ENCODE measurements around the gene UGT1A10. TPM values are rescaled to one million over a fixed set of nuclear protein-coding genes. Genes with fewer than 3 reads are reported as not detected.
"Not testable (repeated sequence)": the region's sequence is repeated elsewhere in the genome, so short reads cannot be mapped to it uniquely, and the experiment has no call there.

UGT1A10 gene
- total and polyA plus RNA-seq, 2 donors (not counting 3 experiments of a cell fraction or from before 2014, with no cell fraction given): not detected

- no TSS peak for BruUV-seq (replicated peaks)
- Histone ChIP-seq H3K27me3 (ENCODE audit: control insufficient read depth in 2 of 2, insufficient read depth in 2 of 2, low read length in 2 of 2) (no peaks in the 10 kb centered on the region), H3K9me1 (replicated peaks; ENCODE audit: control insufficient read depth, extremely low read depth, insufficient read depth, low read length) (no peaks in the 10 kb centered on the region), H3K4me1 (ENCODE audit: control insufficient read depth, extremely low read depth, insufficient read depth, low read length) (no peaks in the 10 kb centered on the region), H3K27ac (ENCODE audit: insufficient read depth, low read depth, low read length) (no peak overlapping the region), H3K4me2 (ENCODE audit: insufficient read depth, low read length) (no peak overlapping the region), H2AFZ (ENCODE audit: low read depth, low read length) (no peak overlapping the region), H3K4me3 (replicated peaks in 1 of 3; ENCODE audit: insufficient read depth in 1 of 3, low read depth in 1 of 3, low read length in 3 of 3) (no peak overlapping the region), H3K79me2 (ENCODE audit: control insufficient read depth, insufficient read depth, low read length) (no peaks in the 10 kb centered on the region), H3K9me3 (replicated peaks; ENCODE audit: control insufficient read depth, insufficient read depth, low read length) (no peaks in the 10 kb centered on the region), H4K20me1 (replicated peaks; ENCODE audit: control insufficient read depth, extremely low read depth, insufficient read depth, low read length) (no peaks in the 10 kb centered on the region), H3K36me3 (ENCODE audit: control insufficient read depth in 2 of 2, extremely low read depth in 1 of 2, insufficient read depth in 2 of 2, low read length in 2 of 2) (no peaks in the 10 kb centered on the region), H3K9ac (replicated peaks; ENCODE audit: extremely low read depth, insufficient read depth, low read length) (no peak overlapping the region)
- DNase-seq (ENCODE audit: low read depth, low spot score) (no peak), FAIRE-seq (no peak)
- no peak for TF ChIP-seq MYC (IDR thresholded peaks at IDR 0.05; ENCODE audit: low read depth, low read length)
- TF ChIP-seq JUN (IDR thresholded peaks at IDR 0.05; ENCODE audit: borderline replicate concordance, insufficient read depth, insufficient read length, low read depth): no peak
- TF ChIP-seq EZH2 (IDR thresholded peaks at IDR 0.05; ENCODE audit: borderline replicate concordance, low read depth, low read length, severe bottlenecking): no peak
- no peak for TF ChIP-seq FOS (IDR thresholded peaks at IDR 0.05; ENCODE audit: borderline replicate concordance, insufficient read depth, low read length)
- no peak for TF ChIP-seq POLR2A (IDR thresholded peaks at IDR 0.05; ENCODE audit: low read depth, low read length)
- CTCF ChIA-PET: interaction anchor here (1.0 kb wide), 1 partner anchor 16 kb away, joined by 3 read pairs; no protein-coding TSS in a partner anchor
- dilution Hi-C loops (cut with MboI; ENCODE audit: extremely low pct_ligation_motif_present, low sequenced_read_pairs) (no loop called here), intact Hi-C loops (cut with micrococcal nuclease) (no loop called here)
- POLR2A ChIA-PET: no interaction called here
Observed at GRCh38 chr2:233611284-233611683, 25.0 kb upstream of the UGT1A10 start.

GRCh38 chr2:233617476-233617875 lies 18.8 kb upstream of the UGT1A10 start, which contains the start of gene UGT1A8:
Gene UGT1A8, plus strand, starts transcription at chr2:233617633. Its CDS starts 75 bp downstream, at chr2:233617708.
- H3K27me3 ChIP-seq (ENCODE audit: control insufficient read depth in 2 of 2, insufficient read depth in 2 of 2, low read length in 2 of 2); H3K4me3 ChIP-seq (replicated peaks in 1 of 3; ENCODE audit: insufficient read depth in 1 of 3, low read depth in 1 of 3, low read length in 3 of 3); CTCF ChIA-PET; H3K79me2 ChIP-seq (ENCODE audit: control insufficient read depth, insufficient read depth, low read length); DNase-seq (ENCODE audit: low read depth, low spot score); H3K9me3 ChIP-seq (replicated peaks; ENCODE audit: control insufficient read depth, insufficient read depth, low read length); BruUV-seq (replicated peaks); H3K9ac ChIP-seq (replicated peaks; ENCODE audit: extremely low read depth, insufficient read depth, low read length); H3K27ac ChIP-seq (ENCODE audit: insufficient read depth, low read depth, low read length); H3K4me1 ChIP-seq (ENCODE audit: control insufficient read depth, extremely low read depth, insufficient read depth, low read length); H4K20me1 ChIP-seq (replicated peaks; ENCODE audit: control insufficient read depth, extremely low read depth, insufficient read depth, low read length); intact Hi-C loops (cut with micrococcal nuclease); dilution Hi-C loops (cut with MboI; ENCODE audit: extremely low pct_ligation_motif_present, low sequenced_read_pairs); POLR2A ChIA-PET; FAIRE-seq; H3K9me1 ChIP-seq (replicated peaks; ENCODE audit: control insufficient read depth, extremely low read depth, insufficient read depth, low read length); H3K4me2 ChIP-seq (ENCODE audit: insufficient read depth, low read length); H2AFZ ChIP-seq (ENCODE audit: low read depth, low read length); H3K36me3 ChIP-seq (ENCODE audit: control insufficient read depth in 2 of 2, extremely low read depth in 1 of 2, insufficient read depth in 2 of 2, low read length in 2 of 2): not testable (repeated sequence)
